Astrocyte (in vitro differentiated cells and primary cell): ENCODE results near the gene SNX30.

ENCODE experiments used
- CTCF ChIP-seq: IDR thresholded peaks from 2 replicates; pipeline ENCODE4 v1.5.1; 2011; ENCODE audit warnings: low read depth, mild to moderate bottlenecking, inconsistent platforms, low read length, moderate library complexity; ENCODE audit not compliant: insufficient read depth
- EZH2 ChIP-seq: IDR thresholded peaks from 2 replicates; pipeline ENCODE4 v1.6.1; 2012; ENCODE audit warnings: mild to moderate bottlenecking, low read length, inconsistent platforms; ENCODE audit not compliant: insufficient read depth

- TF ChIP-seq CTCF (peak; percentile 45), EZH2 (no peak)
Measured at GRCh38 chr9:112705768-112706427, 44.7 kb upstream of the SNX30 start.
